ACC112 (cell line): Measurements from ENCODE around the gene MAP3K5.
"Not testable (repeated sequence)": the region's sequence is repeated elsewhere in the genome, so short reads cannot be mapped to it uniquely, and the experiment has no call there.

Source experiments
- H2AFZ ChIP-seq: fragments of 200-600 bp; sonication (generic); one replicate; pipeline ENCODE4 v1.6.0; 2017; ENCODE audit warnings: antibody characterized with exemption, low read length; ENCODE audit not compliant: unreplicated experiment
- H3K27ac ChIP-seq: fragments of 200-600 bp; sonication (generic); 2 replicates; pipeline ENCODE4 v1.5.1; 2014; ENCODE audit warnings: low read depth, mild to moderate bottlenecking, antibody characterized with exemption, low read length, moderate library complexity
- H3K27me3 ChIP-seq: fragments of 200-600 bp; sonication (generic); 2 replicates; pipeline ENCODE4 v1.6.1; 2014; ENCODE audit warnings: mild to moderate bottlenecking, antibody characterized with exemption, low read length, moderate library complexity, mixed read lengths; ENCODE audit not compliant: insufficient read depth
- H3K36me3 ChIP-seq: fragments of 200-600 bp; sonication (generic); 2 replicates; pipeline ENCODE4 v1.6.1; 2016; ENCODE audit warnings: mild to moderate bottlenecking, antibody characterized with exemption, low read length, moderate library complexity, mixed read lengths; ENCODE audit not compliant: insufficient read depth
- H3K4me1 ChIP-seq: fragments of 200-600 bp; sonication (generic); one replicate; pipeline ENCODE4 v1.6.1; 2016; ENCODE audit warnings: low read length, mixed read lengths; ENCODE audit not compliant: insufficient read depth, unreplicated experiment, control insufficient read depth
- H3K4me3 ChIP-seq: fragments of 200-600 bp; sonication (generic); 2 replicates; pipeline ENCODE4 v1.5.1; 2014; ENCODE audit warnings: mild to moderate bottlenecking, low read depth, low read length
- H3K79me2 ChIP-seq: fragments of 200-600 bp; sonication (generic); one replicate; pipeline ENCODE4 v1.6.0; 2016; ENCODE audit warnings: low read length; ENCODE audit not compliant: control insufficient read depth, unreplicated experiment, insufficient read depth

The MAP3K5 gene

DNA sequence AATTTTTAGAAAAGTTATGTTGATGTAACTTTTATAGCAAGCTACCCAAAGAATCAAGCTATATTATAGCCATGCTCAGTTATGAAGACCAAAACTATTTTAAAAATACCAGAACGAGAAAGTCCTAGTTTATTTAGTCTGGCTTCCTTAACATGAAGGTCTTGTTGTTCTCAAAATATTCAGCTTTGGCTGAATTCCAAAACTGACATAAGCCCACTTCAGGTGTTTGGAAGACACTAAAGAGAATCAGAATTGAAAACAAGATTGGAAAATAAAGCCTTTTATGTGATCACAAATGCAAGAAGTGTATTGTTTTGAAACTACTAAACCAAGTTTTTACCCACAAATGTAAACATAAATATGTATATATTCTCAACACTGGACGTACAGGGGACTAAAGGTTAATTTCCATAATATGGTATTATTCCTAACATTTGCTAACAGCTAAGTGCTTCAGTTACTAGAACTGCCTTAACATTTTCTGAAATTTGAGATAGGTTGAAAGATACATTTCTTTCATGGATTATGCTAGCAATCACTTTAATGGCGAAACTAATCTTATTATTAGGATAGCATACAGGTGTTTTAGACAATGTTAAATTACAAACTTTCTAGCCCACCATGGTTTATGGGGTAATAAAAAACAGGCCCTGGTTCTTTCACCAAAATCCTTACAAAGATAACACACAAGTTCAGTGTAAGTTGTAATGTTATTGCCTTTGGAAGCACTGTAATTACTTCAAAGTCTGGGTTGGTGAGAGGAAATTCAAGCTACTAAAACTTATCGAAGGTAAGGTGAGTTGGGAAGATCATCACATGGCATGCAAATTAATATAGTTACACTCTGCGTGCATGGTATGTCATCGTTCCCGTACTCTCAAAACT is 1.6 kb downstream of the MAP3K5 start:
- Histone ChIP-seq H3K79me2 (peaks cover 53% of the 10 kb centered on the region), H3K27me3 (no peaks in the 10 kb centered on the region), H2AFZ (peak overlapping the region; percentile 88), H3K36me3 (no peaks in the 10 kb centered on the region), H3K4me3 (peak overlapping the region; percentile 100), H3K4me1 (peaks cover 32% of the 10 kb centered on the region), H3K27ac (peak overlapping the region; percentile 90)

DNA sequence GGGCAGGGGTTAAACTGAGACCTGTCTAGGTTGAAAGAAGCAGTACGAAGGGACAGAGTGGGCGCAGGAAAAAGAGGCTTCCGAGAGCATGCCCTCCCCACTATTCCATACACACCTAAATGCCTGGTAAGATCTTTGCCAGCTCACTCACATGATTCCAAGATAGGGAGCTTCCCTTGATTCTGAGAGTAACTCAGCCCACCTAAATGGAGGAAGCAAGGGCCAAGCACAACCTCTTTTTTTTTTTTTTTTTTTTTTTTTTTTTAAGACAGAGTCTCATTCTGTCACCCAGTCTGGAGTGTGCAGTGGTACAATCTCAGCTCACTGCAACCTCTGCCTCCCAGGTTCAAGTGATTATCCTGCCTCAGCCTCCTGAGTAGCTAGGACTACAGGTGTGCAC is 2.8 kb downstream of the MAP3K5 start:
- not testable (repeated sequence) for H3K27me3 ChIP-seq, H2AFZ ChIP-seq, H3K36me3 ChIP-seq, H3K27ac ChIP-seq
- Histone ChIP-seq H3K4me1 (peaks cover 38% of the 10 kb centered on the region), H3K4me3 (peak overlapping the region; percentile 100), H3K79me2 (peaks cover 63% of the 10 kb centered on the region)

DNA sequence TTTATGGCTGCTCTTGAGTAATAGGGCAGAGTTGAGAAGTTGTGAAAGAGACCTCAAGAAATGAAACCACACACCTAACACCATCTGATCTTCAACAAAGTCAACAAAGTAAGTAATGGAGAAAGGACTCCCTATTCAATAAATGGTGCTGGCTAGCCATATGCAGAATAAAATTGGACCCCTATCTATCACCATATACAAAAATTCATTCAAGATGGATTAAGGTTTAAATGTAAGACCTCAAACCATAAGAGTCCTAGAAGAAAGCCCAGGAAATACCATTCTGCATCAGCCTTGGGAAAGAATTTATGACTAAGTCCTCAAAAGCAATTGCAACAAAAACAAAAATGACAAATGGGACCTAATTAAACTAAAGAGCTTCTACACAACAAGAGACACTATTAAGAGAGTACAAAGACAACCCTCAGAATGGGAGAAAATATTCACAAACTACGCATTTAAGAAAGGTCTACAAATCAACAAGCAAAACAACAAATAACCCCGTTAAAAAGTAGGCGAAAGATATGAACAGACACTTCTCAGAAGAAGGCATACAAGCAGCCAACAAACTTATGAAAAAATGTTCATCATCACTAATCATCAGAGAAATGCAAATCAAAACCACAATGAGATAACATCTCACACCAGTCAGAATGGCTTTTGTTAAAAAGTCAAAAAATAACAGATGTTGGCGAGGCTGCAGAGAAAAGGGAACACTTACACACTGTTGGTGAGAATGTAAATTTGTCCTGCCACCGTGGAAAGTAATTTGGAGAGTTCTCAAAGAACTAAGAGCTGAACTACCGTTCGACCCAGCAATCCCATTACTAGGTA is 4.0 kb downstream of the MAP3K5 start:
- Histone ChIP-seq H3K79me2 (peaks cover 75% of the 10 kb centered on the region), H3K27ac (peak overlapping the region; percentile 91), H3K4me1 (peaks cover 42% of the 10 kb centered on the region), H3K4me3 (peak overlapping the region; percentile 61), H2AFZ (no peak overlapping the region), H3K27me3 (no peaks in the 10 kb centered on the region), H3K36me3 (no peaks in the 10 kb centered on the region)

DNA sequence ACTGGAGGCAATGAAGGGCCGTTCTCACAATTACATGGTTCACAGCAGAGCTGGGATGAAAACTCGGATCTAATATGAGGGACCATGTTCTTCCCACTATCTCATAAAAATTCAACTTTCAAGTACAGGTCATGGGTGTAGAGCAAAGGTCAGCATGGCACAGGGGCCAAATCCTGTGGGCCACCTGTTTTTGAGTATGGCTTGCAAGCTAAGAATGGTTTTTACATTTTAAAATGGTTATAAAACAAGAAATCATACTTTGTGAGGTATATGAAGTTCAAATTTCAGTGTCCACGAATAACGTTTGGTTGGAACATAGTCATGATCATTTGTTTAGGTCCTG is 4.6 kb downstream of the MAP3K5 start:
- H3K4me1 ChIP-seq = peaks cover 44% of the 10 kb centered on the region

DNA sequence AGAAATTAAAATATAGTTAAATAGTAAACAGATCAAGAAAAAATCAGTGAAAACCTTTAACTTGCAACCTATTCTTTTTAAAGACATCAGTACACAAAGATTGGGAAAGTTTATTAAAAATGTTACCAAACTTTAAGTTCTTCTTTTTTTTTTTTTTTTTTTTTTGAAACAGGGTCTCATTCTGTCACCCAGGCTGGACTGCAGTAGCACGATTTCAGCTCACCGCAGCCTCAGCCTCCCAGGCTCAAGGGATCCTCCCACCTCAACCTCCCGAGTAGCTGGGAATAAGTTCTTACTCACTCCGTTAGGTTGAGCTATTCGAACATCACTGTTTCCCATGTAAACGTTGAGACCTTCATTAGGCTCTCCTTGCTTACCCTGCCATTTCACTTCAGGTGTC is 5.6 kb downstream of the MAP3K5 start:
- Histone ChIP-seq H3K4me3 (no peak overlapping the region), H3K27ac (peak overlapping the region; percentile 91), H3K27me3 (no peaks in the 10 kb centered on the region), H2AFZ (no peak overlapping the region), H3K36me3 (no peaks in the 10 kb centered on the region), H3K79me2 (peaks cover 74% of the 10 kb centered on the region), H3K4me1 (peaks cover 54% of the 10 kb centered on the region)

More for the DNA sequence above, 4.6 kb downstream of the MAP3K5 start:
- Histone ChIP-seq H3K36me3 (no peaks in the 10 kb centered on the region), H2AFZ (no peak overlapping the region), H3K27ac (peak overlapping the region; percentile 91), H3K79me2 (peaks cover 76% of the 10 kb centered on the region), H3K27me3 (no peaks in the 10 kb centered on the region), H3K4me3 (peak overlapping the region; percentile 61)

DNA sequence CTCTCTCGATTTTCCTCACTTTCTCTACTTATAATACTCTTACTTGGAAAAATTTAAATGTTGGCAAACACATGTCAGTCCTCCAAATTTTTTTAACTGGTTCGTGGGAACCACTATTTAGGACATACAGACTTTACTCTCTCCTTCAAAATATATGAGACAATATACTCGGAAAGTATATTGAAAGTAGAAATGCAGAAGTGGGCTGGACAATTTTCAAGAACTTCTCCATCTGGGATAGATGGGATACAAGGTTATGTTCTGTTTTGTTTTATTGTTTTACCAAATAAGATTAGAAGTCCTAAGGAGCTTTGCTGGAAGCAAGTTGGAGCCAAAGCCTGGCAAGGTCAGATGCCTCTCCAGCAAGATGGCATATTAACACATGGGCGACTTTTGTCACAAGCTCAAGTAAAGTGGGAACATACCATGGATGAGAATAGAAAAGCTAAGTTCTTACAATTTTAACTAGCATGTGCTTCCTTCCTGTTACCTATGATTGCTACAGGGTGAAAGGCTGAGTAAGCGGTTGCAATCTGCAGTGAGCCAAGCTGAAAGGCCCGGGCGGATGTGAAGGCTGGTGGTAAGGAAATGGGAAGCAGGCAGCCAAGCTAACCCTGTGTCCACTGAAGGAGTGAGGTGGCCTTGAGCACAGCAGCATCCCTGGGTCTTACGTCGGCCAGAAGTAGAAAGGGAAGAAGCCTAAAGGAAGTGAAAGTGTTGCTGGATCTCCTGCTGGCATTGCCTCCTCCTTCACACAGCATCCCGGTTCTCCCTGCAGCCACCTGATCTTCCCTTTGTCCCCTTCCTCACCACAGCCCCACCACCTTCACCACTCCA is 7.1 kb downstream of the MAP3K5 start:
- Histone ChIP-seq H3K27ac (no peak overlapping the region), H3K27me3 (no peaks in the 10 kb centered on the region), H3K36me3 (no peaks in the 10 kb centered on the region), H3K79me2 (peaks cover 66% of the 10 kb centered on the region), H3K4me1 (peaks cover 55% of the 10 kb centered on the region), H3K4me3 (no peak overlapping the region), H2AFZ (no peak overlapping the region)

DNA sequence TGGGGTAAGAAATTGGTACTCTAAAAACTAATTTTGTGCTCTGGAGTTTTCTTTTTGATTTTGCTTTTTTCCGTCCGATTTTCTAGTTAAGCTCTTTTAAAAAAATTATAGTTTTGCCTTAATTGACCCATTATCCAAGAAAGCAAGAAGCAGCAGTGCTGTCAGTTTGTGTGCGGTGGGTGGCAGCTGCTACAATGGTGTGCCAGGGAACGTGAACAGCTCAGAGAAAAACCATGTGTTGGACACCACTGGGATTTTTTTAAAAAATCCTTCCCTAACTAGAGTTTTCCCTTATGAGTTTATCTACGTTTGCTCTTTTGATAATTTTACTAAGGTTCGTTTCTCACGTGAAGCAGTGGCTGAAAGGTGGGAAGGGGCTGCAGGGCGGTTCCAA is 8.0 kb downstream of the MAP3K5 start:
- no peak overlapping the region for H3K27ac ChIP-seq
- no peak overlapping the region for H2AFZ ChIP-seq
- no peak overlapping the region for H3K4me3 ChIP-seq
- no peaks in the 10 kb centered on the region for H3K36me3 ChIP-seq
- H3K4me1 ChIP-seq = peaks cover 48% of the 10 kb centered on the region
- no peaks in the 10 kb centered on the region for H3K27me3 ChIP-seq
- H3K79me2 ChIP-seq = peaks cover 63% of the 10 kb centered on the region

DNA sequence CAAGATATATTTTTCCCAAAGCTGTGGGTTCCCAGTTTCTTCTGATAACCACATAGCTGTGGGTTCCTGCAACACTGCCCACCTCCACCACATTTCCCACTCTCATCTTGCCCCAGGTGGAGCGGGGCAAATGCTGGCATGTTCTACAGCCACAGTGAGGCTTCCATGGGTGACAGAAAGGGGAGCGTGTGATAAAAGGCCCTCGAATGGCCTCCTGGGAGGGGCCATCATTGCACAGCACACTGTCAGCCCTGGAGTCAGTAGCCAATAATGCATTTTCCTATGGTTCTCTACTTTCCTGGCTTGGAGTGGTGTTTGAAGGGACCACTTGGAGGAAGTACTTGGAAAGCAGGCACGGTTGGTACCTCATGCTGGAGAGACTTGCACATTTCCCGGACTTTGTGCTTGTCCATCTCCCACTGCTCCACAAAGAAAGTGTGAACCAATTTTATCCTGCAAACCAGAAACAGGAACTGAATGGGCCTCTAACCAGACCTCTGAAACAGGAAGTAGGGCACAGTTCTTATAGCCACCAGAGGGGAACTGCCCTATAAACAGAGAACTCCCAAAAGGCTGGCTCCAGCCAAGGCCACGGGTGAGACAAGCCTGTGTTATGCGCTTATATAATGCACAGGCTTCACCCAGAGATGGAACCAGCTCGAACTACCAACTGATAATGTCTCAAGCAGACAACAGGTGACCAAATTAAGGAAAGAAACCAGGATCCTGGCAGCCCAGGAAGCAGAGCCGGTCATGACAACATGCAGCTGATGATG is 8.6 kb downstream of the MAP3K5 start:
- H3K4me3 ChIP-seq = no peak overlapping the region
- no peak overlapping the region for H2AFZ ChIP-seq
- peaks cover 45% of the 10 kb centered on the region for H3K4me1 ChIP-seq

DNA sequence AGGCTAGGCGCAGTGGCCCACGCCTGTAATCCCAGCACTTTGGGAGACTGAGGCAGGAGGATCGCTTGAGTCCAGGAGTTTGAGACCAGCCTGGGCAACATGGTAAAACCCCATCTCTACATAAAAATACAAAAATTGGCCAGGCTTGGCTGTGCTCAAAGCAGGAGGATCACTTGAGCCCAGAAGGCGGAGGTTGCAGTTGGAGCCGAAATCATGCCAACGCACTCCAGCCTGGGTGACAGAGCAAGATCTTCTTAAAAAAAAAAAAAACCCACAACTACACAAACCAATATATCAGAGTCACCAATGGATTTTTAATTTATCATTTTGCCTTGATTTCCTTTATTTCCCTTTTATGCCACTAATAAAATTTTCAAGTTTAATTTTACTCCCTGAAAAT is 9.3 kb downstream of the MAP3K5 start:
- Histone ChIP-seq H3K36me3 (no peaks in the 10 kb centered on the region), H3K4me3 (no peak overlapping the region), H3K4me1 (peaks cover 38% of the 10 kb centered on the region), H2AFZ (no peak overlapping the region), H3K27ac (peak overlapping the region; percentile 71), H3K27me3 (no peaks in the 10 kb centered on the region), H3K79me2 (peaks cover 56% of the 10 kb centered on the region)

More for the DNA sequence above, 8.6 kb downstream of the MAP3K5 start:
- H3K27me3 ChIP-seq = no peaks in the 10 kb centered on the region
- no peak overlapping the region; the same call in 1 of the 2 replicates for H3K27ac ChIP-seq
- peaks cover 58% of the 10 kb centered on the region for H3K79me2 ChIP-seq
- no peaks in the 10 kb centered on the region for H3K36me3 ChIP-seq
